Activated CD4-positive, alpha-beta T cell treated with anti-CD3 and anti-CD28 coated beads, Interleukin-2, amount 50 U/mL, for 48 hours (primary cell): ENCODE data around the gene CMTM1.

Experiments used
- DNase-seq, 2 experiments: peaks; one replicate each; pipeline ENCODE4 v3.0.0-alpha.2; 2020

CMTM1 gene, protein sequence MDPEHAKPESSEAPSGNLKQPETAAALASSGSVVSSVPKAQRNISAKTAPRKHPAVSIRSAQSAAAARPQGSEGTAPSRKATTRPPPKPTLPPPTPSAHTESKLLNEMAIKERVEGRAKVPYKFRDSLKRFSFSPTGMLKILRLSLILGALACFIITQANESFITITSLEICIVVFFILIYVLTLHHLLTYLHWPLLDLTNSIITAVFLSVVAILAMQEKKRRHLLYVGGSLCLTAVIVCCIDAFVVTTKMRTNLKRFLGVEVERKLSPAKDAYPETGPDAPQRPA

GRCh38 chr16:66566051-66566901 lies at the start of gene CMTM1:
Gene CMTM1, plus strand, starts transcription at chr16:66566439. Its CDS starts 75 bp downstream, at chr16:66566514.
- DNase-seq: no peak

DNA sequence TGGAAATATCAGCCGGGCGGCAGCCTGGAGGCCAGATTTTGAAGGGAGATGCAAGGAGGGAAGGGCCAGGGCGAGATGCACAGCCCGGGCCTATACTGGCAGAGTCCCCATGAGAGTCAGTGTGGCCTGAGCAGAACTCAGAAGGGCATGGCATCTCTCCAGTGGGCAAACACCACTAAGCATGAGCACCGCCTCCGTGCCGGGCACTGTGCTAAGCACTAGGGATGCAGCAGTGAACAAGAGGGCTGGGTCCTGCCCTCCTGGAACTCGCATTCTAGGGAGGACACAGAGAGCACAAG lies 49.8 kb upstream of the CMTM1 start:
- DNase-seq: no peak

GRCh38 chr16:66516808-66517585 lies 49.2 kb upstream of the CMTM1 start:
- DNase-seq: peak; percentile 85 to 90

GRCh38 chr16:66517586-66518263 lies 48.5 kb upstream of the CMTM1 start:
- no peak for DNase-seq

DNA sequence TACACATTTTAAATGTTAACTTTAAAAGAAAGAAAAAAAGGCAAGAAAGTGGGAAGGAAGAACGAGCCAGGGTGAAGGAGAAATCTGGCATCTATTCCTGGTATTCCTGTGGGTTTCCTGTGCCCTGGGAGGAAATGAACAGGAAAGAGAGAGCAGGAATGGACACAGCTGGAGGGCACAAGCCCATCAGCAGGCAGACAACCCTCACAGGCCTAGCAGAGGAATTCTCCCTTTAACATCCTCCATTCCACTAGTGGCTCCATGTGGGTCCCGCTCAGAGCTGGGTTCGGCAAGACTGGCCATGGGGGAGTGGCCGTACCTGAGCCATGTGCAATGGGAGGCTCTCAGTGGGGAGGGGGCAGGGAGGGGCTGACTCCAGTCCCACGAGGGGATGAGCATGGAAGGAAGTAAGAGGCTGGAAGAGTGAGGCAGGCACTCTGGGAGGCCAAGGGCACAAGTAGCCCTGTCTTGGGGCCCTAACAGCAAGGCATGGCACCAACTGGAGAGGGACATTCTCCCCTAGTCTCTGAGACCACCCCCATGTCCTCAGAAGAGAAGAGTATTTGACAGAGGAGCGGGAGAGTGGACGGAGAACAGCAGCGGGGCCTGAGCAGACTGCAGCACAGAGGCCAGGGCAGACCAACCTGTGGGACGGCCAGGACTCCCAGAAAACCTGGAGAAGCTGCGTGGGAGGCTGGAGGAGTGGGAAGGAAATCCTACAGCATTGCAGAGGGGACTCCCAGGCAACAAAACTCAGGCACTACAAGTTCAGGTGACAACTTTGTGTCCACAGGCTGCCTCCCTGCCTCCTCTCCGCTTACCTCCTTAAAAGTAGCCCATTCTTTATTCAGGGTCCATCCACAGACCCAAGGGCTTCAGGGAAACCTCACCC lies 46.5 kb upstream of the CMTM1 start:
- DNase-seq: no peak

DNA sequence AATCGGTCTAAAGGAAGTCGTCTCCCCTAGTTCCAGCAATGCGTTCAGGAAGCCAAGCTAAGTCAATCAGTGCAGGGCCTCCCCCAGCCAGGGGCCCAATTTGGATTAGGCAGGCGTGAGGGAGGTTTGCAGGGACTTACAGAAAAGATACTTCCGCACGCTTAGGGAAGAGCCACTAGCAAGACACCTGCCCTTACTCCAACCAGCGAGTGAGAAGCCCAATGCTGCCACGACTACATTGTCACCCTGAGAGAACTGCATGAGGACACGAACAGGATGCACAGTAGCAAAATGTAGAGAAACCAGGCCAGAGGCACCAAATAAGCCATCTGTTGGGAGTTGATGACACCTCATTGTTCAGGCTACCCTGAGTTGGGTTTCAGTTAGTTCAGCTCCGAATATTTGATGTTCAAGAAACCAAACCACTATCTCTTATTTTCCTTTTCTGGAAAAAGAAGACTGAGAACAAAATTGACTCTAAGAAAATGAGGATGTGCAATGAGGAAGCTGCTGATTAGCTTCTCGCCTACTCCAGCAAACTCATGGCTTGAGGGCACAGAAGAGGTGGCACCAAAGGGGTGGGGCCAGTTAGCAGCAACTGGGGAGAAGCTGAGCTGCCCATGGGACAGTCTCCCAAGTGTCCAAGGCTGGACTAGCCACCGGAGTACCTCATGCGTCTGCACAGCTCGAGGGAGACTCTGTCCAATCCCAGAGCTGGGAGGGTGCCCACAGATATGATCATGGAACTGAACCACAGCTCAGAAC lies 45.7 kb upstream of the CMTM1 start:
- DNase-seq: peak in 1 of 2 experiments; percentile 32

DNA sequence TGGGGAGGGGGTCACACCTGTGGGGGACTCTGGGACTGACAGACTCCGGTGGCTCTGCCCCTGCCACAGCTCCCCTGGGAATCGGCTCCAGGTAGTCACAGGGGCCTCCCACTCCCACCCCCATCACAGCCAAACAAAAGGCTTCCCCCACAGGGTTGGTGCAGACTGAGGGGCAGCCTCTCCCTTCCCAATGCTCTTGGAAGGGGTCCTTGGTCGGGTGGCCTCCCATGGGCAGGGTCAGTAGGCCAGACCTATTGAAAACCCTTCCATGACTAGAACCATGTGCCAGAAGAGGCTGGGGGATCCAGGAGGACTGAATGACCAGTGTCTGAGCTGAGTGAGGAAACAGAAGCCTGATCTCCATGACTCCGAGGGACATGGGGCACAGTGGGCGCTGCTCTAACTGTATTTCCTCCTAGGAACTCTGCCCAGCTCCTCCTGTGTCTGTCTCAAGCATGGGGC lies 45.0 kb upstream of the CMTM1 start:
- DNase-seq: no peak

- DNase-seq: peak; percentile 96 to 98
Measured at GRCh38 chr16:66521951-66522771, 44.1 kb upstream of the CMTM1 start.

- no peak for DNase-seq
Measured at GRCh38 chr16:66522816-66523590, 43.2 kb upstream of the CMTM1 start.

- peak in 1 of 2 experiments; percentile 25 for DNase-seq
Measured at GRCh38 chr16:66523861-66524354, 42.3 kb upstream of the CMTM1 start.

GRCh38 chr16:66524601-66525164 lies 41.6 kb upstream of the CMTM1 start:
- DNase-seq: peak; percentile 23 to 38

- DNase-seq: no peak
Measured at GRCh38 chr16:66525396-66526180, 40.7 kb upstream of the CMTM1 start.

- no peak for DNase-seq
Measured at GRCh38 chr16:66528294-66528693, 37.9 kb upstream of the CMTM1 start.

DNA sequence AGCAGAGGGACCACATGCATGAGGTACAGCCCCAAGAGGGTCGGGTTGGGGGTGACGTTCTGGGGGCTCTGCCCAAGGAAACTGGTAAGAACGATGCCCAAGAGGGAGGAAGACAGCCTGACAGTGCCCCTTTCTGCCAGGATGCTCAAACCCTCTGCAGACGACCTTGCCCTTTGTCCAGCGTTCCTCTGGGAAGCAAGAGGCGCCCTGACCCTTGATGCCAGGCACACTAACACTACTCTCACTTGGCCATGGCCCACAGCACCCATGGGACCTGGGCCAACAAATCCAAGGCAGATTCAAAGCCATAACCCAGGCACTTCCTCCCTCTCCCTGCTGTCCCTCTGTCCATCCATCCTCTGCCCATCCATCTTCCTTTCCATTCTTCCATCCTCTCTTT lies 36.8 kb upstream of the CMTM1 start:
- DNase-seq: no peak

- DNase-seq: no peak
Measured at GRCh38 chr16:66534376-66534799, 31.9 kb upstream of the CMTM1 start.

DNA sequence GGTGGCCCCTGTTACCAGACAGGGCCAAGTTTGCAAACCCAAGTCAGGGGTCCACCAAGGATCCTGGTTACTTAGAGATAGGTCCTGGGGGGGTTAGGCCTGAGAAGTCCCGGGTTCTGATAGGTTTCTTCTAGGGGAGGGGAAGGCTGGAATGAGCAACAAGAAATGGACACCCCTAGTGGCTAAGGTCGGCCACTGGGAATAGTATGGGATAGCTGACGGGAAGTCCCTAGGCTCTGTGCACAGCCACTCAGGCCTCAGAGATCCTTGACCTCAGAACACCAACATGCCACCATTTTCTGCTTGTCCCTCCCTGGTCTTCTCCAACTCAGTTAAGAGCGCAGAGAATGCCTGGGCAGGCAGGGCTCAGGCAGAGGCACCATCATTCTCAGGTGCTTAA lies 29.7 kb upstream of the CMTM1 start:
- DNase-seq: no peak

GRCh38 chr16:66537236-66537635 lies 29.0 kb upstream of the CMTM1 start:
- DNase-seq: no peak

DNA sequence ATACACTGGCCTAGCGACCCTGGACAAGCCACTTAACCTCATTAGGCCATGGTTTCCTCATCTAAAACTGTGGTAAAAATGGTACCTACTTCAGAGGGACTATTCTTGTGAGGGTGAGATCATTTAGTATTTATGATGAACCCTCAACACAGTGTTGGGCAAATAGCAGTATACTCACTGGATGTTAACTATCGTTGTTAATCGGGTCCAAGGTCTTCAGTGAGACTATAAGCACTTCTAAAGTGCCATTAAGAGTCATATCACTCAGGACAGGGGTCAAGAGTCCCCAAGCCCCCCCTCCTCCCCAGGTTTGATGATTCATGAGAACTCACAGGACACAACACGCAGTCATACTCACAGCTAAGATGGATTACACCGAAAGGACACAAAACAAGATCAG lies 27.3 kb upstream of the CMTM1 start:
- DNase-seq: no peak
